HG03025 (cell line): ENCODE results near the gene CFAP157.
"Not testable (repeated sequence)": the region's sequence is repeated elsewhere in the genome, so short reads cannot be mapped to it uniquely, and the experiment has no call there.

Experiments used
- ATAC-seq: cut with Tn5 transposase; IDR thresholded peaks from one replicate; pipeline ENCODE4 v1.9.1; 2021; ENCODE audit warnings: mild to moderate bottlenecking, moderate library complexity; ENCODE audit not compliant: unreplicated experiment, low FRiP score

CFAP157 gene

DNA sequence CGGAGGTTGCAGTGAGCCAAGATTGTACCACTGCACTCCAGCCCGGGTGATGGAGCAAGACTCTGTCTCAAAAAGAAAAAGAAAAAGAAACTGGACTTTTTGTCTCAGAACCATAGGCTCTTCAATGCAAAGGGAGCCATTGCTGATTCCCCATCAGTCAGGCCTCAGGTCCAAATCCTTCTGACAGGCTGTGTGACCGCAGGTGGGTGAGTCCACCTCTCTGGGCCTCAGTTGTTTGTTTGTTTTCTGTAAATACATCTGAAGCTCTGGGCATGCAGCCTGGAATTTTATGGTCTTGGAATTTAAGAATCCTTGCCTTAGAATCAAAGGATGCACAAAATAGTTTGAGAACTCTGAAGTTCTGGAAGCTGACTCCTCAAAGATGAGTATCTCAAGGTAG, 49.4 kb downstream of the CFAP157 start:
- no peak for ATAC-seq

DNA sequence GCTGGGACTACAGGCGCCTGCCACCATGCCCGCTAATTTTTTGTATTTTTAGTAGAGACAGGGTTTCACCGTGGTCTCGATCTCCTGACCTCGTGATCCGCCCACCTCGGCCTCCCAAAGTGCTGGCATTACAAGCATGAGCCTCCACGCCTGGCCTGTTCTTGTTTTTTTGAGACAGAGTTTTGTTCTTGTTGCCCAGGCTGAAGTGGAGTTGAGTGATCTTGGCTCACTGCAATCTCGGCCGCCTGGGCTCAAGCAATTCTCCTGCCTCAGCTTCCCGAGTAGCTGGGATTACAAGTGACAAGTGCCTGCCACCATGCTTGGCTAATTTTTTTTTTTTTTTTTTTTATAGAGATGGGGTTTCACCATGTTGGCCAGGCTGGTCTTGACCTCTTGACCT, 50.0 kb downstream of the CFAP157 start:
- not testable (repeated sequence) for ATAC-seq

DNA sequence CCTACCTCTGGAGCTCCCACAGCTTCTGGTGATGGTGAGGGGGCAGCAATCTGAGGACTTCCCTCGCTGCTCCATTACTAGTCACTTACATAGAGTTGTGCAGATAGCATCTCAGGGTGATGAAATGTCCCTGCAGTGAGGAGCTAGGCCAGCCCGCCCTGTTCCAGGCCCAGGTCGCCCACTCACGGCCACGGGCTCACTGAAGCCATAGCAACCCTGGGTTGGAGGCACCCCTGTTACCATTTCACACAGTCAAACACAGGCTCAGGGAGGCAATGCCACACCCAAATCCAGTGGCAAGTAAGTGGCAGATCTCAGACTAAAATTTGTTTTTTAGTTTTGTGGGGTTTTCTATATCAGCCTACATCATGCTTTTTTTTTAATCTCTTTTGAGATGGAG, 52.1 kb downstream of the CFAP157 start:
- ATAC-seq, result no peak

DNA sequence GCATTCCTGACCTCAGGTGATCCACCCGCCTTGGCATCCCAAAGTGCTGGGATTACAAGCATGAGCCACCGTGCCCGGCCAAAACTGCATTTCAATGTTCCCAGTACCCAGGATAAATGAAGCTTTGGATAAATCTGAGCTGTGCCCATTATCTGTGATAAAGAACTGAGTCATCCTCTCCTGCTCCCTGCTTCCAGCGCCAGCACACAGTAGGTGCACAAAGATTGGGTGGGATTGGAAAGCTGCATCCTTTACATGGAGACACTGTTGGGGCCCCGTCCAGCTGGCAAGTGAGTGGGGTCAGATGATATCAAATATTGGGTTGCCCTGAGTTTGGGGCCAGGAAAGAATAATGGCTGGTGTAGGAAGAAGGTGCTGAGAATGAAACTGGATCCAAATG, 54.3 kb downstream of the CFAP157 start:
- ATAC-seq, result no peak

DNA sequence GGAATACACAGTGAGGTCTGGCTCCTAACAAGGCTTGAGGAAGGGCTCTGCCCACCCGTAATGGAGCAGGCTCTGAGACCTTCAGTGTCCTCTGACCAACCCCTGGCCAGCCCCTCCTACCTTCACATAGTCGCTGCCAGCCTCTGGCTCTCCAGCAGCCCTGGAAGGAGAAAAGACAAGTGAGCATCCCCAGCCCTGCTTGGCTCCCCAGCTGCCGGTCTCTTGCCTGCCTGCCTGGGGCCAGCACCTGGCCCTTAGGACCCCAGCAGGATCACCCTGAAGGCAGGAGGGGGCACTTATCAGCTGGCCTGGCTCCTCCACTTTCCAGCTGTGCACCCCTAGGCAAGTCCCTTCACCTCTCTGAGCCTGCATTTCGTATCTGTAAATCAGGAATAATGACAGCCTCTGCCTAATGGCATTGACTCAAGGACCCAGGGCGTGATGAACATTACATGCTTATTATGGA, 54.7 kb downstream of the CFAP157 start:
- no peak for ATAC-seq

DNA sequence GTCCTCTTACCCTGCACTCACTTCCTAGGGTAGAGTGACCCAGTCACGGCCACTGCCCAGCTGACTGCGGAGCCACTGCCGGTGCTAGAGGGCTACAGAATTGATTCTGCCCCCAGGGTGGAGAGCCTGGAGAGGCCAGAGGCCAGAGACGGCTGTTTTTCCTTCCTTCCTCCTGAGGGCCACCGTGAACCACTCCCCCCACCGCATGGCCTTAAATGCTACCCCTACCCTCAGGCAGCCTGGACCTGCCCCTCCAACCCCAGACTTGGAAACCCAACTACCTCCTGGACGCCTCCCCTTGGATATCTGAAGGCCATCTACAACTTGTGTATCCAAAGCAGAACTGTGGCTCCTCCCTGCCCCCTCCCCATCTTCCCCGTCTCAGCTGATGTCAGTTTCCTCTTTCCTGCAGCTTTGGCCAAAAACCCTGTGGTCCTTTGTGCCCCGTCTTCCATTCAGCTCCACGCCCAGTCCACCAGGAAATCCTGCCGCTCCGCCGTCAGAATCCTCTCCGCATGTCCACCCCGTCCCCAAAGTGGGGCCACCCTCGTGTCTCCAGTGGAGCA, 55.4 kb downstream of the CFAP157 start:
- no peak for ATAC-seq

GRCh38 chr9:127763918-127764384, 57.2 kb downstream of the CFAP157 start:
- no peak for ATAC-seq

GRCh38 chr9:127765418-127765817, 58.6 kb downstream of the CFAP157 start:
- no peak for ATAC-seq
